Choroid plexus epithelial cell (primary cell): ENCODE results near the gene CNNM2.

Experiments used
- DNase-seq: peaks from one replicate; pipeline ENCODE4 v3.0.0-alpha.2; 2010; ENCODE audit warnings: low read depth
- H3K4me3 ChIP-seq: 2 replicates; pipeline ENCODE4 v1.5.1; 2011; ENCODE audit warnings: low read depth, mild to moderate bottlenecking, control low read depth, low read length, moderate library complexity
- CTCF ChIP-seq: conservative IDR thresholded peaks from 2 replicates; pipeline ENCODE4 v1.5.1; 2011; ENCODE audit warnings: low read depth, mild to moderate bottlenecking, control low read depth, inconsistent platforms, low read length, moderate library complexity

Gene CNNM2

GRCh38 chr10:103100620-103101019 is 182.5 kb downstream of the CNNM2 start:
- H3K4me3 ChIP-seq: no peak overlapping the region
- TF ChIP-seq CTCF: no peak
- DNase-seq: no peak

GRCh38 chr10:103102195-103102594 is 184.1 kb downstream of the CNNM2 start:
- no peak overlapping the region for H3K4me3 ChIP-seq
- peak; percentile 39 for DNase-seq
- no peak for TF ChIP-seq CTCF

- no peak overlapping the region for H3K4me3 ChIP-seq
- TF ChIP-seq CTCF: no peak
- no peak for DNase-seq
Measured at GRCh38 chr10:103103989-103104388, 185.9 kb downstream of the CNNM2 start.

- no peak overlapping the region for H3K4me3 ChIP-seq
- TF ChIP-seq CTCF: no peak
- no peak for DNase-seq
Measured at GRCh38 chr10:103104721-103105120, 186.6 kb downstream of the CNNM2 start.

GRCh38 chr10:103105462-103105861 is 187.4 kb downstream of the CNNM2 start:
- H3K4me3 ChIP-seq: no peak overlapping the region
- no peak for TF ChIP-seq CTCF
- no peak for DNase-seq

- no peak for DNase-seq
- no peak for TF ChIP-seq CTCF
- H3K4me3 ChIP-seq: no peak overlapping the region
Measured at GRCh38 chr10:103106539-103106938, 188.4 kb downstream of the CNNM2 start.

GRCh38 chr10:103109821-103110220 is 191.7 kb downstream of the CNNM2 start:
- DNase-seq: no peak
- H3K4me3 ChIP-seq: no peak overlapping the region
- no peak for TF ChIP-seq CTCF
